AG04449 (cell line): ENCODE results near the gene EGFL8.

Experiments
- CTCF ChIA-PET: fragments of 350-600 bp; formaldehyde crosslinking; extraction: SDS; loops from one replicate; lab custom pipeline; 2021; ENCODE audit warnings: antibody characterized with exemption; lab: Yijun Ruan, JAX
- POLR2A ChIA-PET: fragments of 400-600, 350-600 bp; formaldehyde crosslinking; extraction: SDS; loops from one replicate; lab custom pipeline; 2020; ENCODE audit warnings: antibody characterized with exemption, inconsistent platforms; lab: Yijun Ruan, JAX
- DNase-seq: peaks from one replicate; pipeline ENCODE4 v3.0.0-alpha.2; 2010; ENCODE audit warnings: low read depth, low spot score
- H3K4me3 ChIP-seq: 2 replicates; pipeline ENCODE4 v1.5.1; 2011; ENCODE audit warnings: low read depth, mild to moderate bottlenecking, control low read depth, low read length
- TF ChIP-seq, protein P1 (sequence below): IDR thresholded peaks from one replicate; pipeline ENCODE4 v1.5.1; 2011; ENCODE audit warnings: mild to moderate bottlenecking, moderate library complexity, low read length, control low read depth, inconsistent platforms; ENCODE audit not compliant: insufficient read depth; ENCODE audit errors: missing control alignments

Gene EGFL8

DNA sequence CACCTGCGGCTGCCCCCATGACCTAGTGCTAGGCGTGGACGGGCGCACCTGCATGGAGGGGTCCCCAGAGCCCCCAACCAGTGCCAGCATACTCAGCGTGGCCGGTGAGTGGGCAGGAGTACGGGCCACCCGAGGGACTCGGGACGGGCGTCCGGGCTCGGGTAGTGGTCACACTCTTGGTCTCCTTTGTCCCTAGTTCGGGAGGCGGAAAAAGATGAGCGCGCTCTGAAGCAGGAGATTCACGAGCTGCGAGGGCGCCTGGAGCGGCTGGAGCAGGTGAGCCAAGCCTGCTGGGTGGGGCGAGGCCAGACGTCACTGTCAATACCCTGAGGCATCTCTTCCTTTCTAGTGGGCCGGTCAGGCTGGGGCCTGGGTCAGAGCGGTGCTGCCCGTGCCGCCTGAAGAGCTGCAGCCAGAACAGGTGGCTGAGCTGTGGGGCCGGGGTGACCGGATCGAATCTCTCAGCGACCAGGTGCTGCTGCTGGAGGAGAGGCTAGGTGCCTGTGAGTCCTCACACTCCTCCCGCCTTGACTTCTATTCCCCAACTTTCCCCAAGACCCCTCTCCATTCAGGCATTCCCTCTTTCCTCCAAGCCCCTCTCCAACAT, 2.9 kb downstream of the EGFL8 start:
- DNase-seq: no peak
- H3K4me3 ChIP-seq: no peak overlapping the region
- CTCF ChIA-PET: interaction anchor here (1.1 kb wide), 1 partner anchor 51 kb away, joined by 3 read pairs; no protein-coding TSS in a partner anchor
- TF ChIP-seq, protein P1, sequence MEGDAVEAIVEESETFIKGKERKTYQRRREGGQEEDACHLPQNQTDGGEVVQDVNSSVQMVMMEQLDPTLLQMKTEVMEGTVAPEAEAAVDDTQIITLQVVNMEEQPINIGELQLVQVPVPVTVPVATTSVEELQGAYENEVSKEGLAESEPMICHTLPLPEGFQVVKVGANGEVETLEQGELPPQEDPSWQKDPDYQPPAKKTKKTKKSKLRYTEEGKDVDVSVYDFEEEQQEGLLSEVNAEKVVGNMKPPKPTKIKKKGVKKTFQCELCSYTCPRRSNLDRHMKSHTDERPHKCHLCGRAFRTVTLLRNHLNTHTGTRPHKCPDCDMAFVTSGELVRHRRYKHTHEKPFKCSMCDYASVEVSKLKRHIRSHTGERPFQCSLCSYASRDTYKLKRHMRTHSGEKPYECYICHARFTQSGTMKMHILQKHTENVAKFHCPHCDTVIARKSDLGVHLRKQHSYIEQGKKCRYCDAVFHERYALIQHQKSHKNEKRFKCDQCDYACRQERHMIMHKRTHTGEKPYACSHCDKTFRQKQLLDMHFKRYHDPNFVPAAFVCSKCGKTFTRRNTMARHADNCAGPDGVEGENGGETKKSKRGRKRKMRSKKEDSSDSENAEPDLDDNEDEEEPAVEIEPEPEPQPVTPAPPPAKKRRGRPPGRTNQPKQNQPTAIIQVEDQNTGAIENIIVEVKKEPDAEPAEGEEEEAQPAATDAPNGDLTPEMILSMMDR: no peak
- POLR2A ChIA-PET: no interaction called here

DNA sequence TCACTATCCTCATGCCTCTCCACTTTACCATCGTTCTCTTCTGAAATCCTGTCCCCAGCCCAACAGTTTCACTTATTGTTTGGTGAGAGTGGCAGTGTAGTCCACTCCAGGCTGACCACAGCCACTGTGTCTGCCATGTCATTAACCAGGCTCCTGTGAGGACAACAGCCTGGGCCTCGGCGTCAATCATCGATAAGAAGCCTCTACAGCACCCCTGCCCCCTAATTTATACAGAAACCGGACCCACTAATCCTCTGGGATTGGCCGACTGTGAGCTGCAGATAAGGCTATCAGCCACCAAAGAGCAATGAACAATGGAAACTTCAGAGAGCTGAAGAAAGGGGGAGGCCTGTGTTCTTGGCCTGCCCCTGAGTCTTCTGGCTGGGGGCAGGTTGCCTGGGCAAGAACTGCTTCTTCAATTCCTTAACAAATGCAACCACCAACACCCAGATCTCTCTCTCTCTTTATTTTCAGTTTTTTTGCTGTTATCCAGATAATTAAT, 3.4 kb downstream of the EGFL8 start:
- DNase-seq: no peak
- POLR2A ChIA-PET: interaction anchor here (0.6 kb wide), 1 partner anchor 337 kb away, joined by 3 read pairs; no protein-coding TSS in a partner anchor
- CTCF ChIA-PET: interaction anchor here (1.1 kb wide), 1 partner anchor 51 kb away, joined by 3 read pairs; no protein-coding TSS in a partner anchor
- TF ChIP-seq, protein P1: no peak
- no peak overlapping the region for H3K4me3 ChIP-seq

DNA sequence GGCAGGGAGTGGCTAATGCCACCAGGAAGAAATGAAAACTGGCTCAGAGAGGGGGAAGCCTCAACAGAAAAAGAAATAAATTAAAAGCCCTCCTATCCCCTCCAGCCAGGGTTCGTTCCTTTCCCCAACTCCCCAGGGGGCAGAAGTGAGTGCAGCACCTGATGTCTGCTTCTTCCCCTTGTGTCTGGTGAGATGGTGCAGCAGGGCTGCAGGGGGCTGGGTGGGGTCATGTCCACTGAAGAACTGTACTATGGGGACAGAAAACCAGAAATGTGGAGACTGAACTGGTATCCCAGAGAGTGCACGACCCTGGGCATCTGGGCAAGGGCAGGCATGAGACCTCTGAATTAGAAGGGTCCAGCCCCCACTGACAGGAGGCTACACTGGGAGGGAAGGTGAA, 4.0 kb downstream of the EGFL8 start:
- no peak overlapping the region for H3K4me3 ChIP-seq
- DNase-seq: no peak
- CTCF ChIA-PET: interaction anchor here (0.5 to 1.0 kb wide), 2 partner anchors 51 to 1494 kb away, joined by 3 read pairs; no protein-coding TSS in a partner anchor
- POLR2A ChIA-PET: interaction anchor here (0.6 kb wide), 1 partner anchor 338 kb away, joined by 3 read pairs; no protein-coding TSS in a partner anchor
- TF ChIP-seq, protein P1: no peak

DNA sequence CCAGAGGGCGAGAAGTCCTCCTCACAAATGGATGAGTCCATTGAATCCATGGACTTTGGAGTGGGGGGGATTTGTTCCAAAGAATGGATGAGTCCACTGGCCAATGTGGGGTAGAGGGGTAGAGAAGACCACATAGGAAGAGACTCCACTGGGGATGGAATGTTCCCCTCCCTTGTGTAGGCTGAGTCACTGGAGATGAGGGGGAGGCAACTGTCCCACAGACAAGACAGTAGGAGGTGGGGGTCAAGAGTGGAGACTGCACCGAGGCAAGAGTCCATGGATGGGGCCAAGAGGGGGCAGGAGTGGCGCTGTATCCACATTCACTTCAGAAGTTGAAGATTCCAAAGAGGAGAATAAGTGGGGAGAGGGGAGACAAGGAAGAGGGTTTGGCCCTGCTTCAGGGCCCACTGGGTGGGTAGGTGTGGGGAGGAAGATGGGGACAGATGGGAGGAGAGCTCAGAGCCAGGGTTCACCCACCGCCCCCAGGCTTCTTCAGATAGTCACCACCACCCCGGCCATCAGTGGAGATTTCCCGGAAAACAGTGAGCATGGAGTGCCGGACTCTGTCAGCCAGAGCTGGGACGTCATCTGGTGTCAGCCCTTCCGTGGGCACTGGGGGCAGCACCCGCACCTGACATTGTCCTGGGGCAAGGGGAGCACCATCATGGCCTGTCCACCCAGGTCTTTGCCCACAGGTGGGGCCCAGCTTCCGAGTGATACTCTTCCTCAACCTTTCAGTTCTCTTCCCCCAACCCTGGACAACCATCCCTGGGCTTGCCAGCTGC, 4.6 kb downstream of the EGFL8 start:
- no peak for DNase-seq
- H3K4me3 ChIP-seq: no peak overlapping the region
- POLR2A ChIA-PET: no interaction called here
- TF ChIP-seq, protein P1: no peak
- CTCF ChIA-PET: interaction anchor here (0.5 to 1.0 kb wide), 3 partner anchors 50 to 1495 kb away, joined by 3 to 4 read pairs (median 3); no protein-coding TSS in a partner anchor

DNA sequence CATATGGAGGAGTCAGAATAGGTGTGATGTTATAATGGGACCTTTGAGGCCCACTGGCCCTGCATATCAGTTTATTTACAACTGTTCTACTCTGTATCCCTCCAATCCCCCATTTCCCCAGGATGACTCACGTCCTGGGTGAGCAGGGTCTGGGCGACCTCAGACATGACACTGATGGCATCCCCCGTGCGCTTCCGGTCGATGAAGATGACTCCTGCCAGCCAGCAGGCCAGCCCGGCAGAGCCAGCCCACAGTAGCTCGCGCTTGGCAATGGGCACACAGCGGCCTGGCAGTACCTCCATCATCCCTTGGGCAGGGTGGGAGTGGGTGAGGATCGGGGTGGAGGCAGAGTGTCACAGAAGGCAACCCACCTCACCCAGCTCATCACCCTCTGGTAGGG, 5.9 kb downstream of the EGFL8 start:
- POLR2A ChIA-PET: no interaction called here

More for the DNA sequence above, 5.9 kb downstream of the EGFL8 start:
- no peak for DNase-seq
- CTCF ChIA-PET: no interaction called here
- TF ChIP-seq, protein P1: no peak
- no peak overlapping the region for H3K4me3 ChIP-seq
